ENCODE measurements around the gene SYCP2L. TPM values are rescaled to one million over a fixed set of nuclear protein-coding genes. Genes with fewer than 3 reads are reported as not detected.
A peak's percentile ranks its signal among the peaks of the same experiment; 100 is the strongest.
"Not testable (repeated sequence)": the region's sequence is repeated elsewhere in the genome, so short reads cannot be mapped to it uniquely, and the experiment has no call there.

SYCP2L gene
- total RNA-seq, 1 donor from 2014 or later = 20.5 TPM

GRCh38 chr6:10896691-10897090 is 9.8 kb downstream of the SYCP2L start:
- H3K4me1 Mint-ChIP-seq (ENCODE audit: low read depth, unreplicated experiment) = no peaks in the 10 kb centered on the region
- no peaks in the 10 kb centered on the region for H3K36me3 Mint-ChIP-seq (ENCODE audit: unreplicated experiment)
- no peaks in the 10 kb centered on the region for H3K27me3 Mint-ChIP-seq (ENCODE audit: unreplicated experiment)
- H3K27ac Mint-ChIP-seq (ENCODE audit: unreplicated experiment) = no peak overlapping the region
- no peak overlapping the region for H3K4me3 Mint-ChIP-seq (ENCODE audit: unreplicated experiment)
- no peaks in the 10 kb centered on the region for H3K9me3 Mint-ChIP-seq (ENCODE audit: unreplicated experiment)
- DNase-seq = no peak
- no peak for TF ChIP-seq CTCF (IDR thresholded peaks at IDR 0.05; ENCODE audit: partially characterized antibody, unreplicated experiment)

- H3K4me1 Mint-ChIP-seq (ENCODE audit: low read depth, unreplicated experiment) = no peaks in the 10 kb centered on the region
- H3K27me3 Mint-ChIP-seq (ENCODE audit: unreplicated experiment) = no peaks in the 10 kb centered on the region
- H3K4me3 Mint-ChIP-seq (ENCODE audit: unreplicated experiment) = no peak overlapping the region
- H3K27ac Mint-ChIP-seq (ENCODE audit: unreplicated experiment) = no peak overlapping the region
- no peaks in the 10 kb centered on the region for H3K9me3 Mint-ChIP-seq (ENCODE audit: unreplicated experiment)
- no peak for DNase-seq
- no peak for TF ChIP-seq CTCF (IDR thresholded peaks at IDR 0.05; ENCODE audit: partially characterized antibody, unreplicated experiment)
- H3K36me3 Mint-ChIP-seq (ENCODE audit: unreplicated experiment) = no peaks in the 10 kb centered on the region
Measured at GRCh38 chr6:10901770-10902169, 14.9 kb downstream of the SYCP2L start.

GRCh38 chr6:10904015-10904414 is 17.2 kb downstream of the SYCP2L start:
- Mint-ChIP-seq H3K4me3 (ENCODE audit: unreplicated experiment) (no peak overlapping the region), H3K36me3 (ENCODE audit: unreplicated experiment) (no peaks in the 10 kb centered on the region), H3K4me1 (ENCODE audit: low read depth, unreplicated experiment) (peaks cover 4% of the 10 kb centered on the region), H3K27ac (ENCODE audit: unreplicated experiment) (no peak overlapping the region), H3K9me3 (ENCODE audit: unreplicated experiment) (no peaks in the 10 kb centered on the region), H3K27me3 (ENCODE audit: unreplicated experiment) (no peaks in the 10 kb centered on the region)
- DNase-seq = no peak
- no peak for TF ChIP-seq CTCF (IDR thresholded peaks at IDR 0.05; ENCODE audit: partially characterized antibody, unreplicated experiment)

- no peak for DNase-seq
- Mint-ChIP-seq H3K27ac (ENCODE audit: unreplicated experiment) (peak overlapping the region; percentile 13), H3K36me3 (ENCODE audit: unreplicated experiment) (no peaks in the 10 kb centered on the region), H3K9me3 (ENCODE audit: unreplicated experiment) (no peaks in the 10 kb centered on the region), H3K4me3 (ENCODE audit: unreplicated experiment) (no peak overlapping the region), H3K4me1 (ENCODE audit: low read depth, unreplicated experiment) (peaks cover 4% of the 10 kb centered on the region), H3K27me3 (ENCODE audit: unreplicated experiment) (no peaks in the 10 kb centered on the region)
- TF ChIP-seq CTCF (IDR thresholded peaks at IDR 0.05; ENCODE audit: partially characterized antibody, unreplicated experiment) = no peak
Measured at GRCh38 chr6:10908228-10908627, 21.4 kb downstream of the SYCP2L start.

GRCh38 chr6:10919520-10919919 is 32.7 kb downstream of the SYCP2L start:
- not testable (repeated sequence) for H3K27me3 Mint-ChIP-seq (ENCODE audit: unreplicated experiment); H3K4me1 Mint-ChIP-seq (ENCODE audit: low read depth, unreplicated experiment); H3K4me3 Mint-ChIP-seq (ENCODE audit: unreplicated experiment); H3K9me3 Mint-ChIP-seq (ENCODE audit: unreplicated experiment); DNase-seq; H3K27ac Mint-ChIP-seq (ENCODE audit: unreplicated experiment)
- peaks cover 14% of the 10 kb centered on the region for H3K36me3 Mint-ChIP-seq (ENCODE audit: unreplicated experiment)

GRCh38 chr6:10933126-10933525 is 46.3 kb downstream of the SYCP2L start:
- Mint-ChIP-seq H3K4me1 (ENCODE audit: low read depth, unreplicated experiment) (no peaks in the 10 kb centered on the region), H3K27ac (ENCODE audit: unreplicated experiment) (no peak overlapping the region), H3K36me3 (ENCODE audit: unreplicated experiment) (peaks cover 3% of the 10 kb centered on the region), H3K9me3 (ENCODE audit: unreplicated experiment) (no peaks in the 10 kb centered on the region), H3K27me3 (ENCODE audit: unreplicated experiment) (no peaks in the 10 kb centered on the region), H3K4me3 (ENCODE audit: unreplicated experiment) (no peak overlapping the region)
- no peak for DNase-seq
- TF ChIP-seq CTCF (IDR thresholded peaks at IDR 0.05; ENCODE audit: partially characterized antibody, unreplicated experiment) = no peak
